Measurements from ENCODE around the gene FCRL5. TPM values are rescaled to one million over a fixed set of nuclear protein-coding genes. Genes with fewer than 3 reads are reported as not detected.
A peak's percentile ranks its signal among the peaks of the same experiment; 100 is the strongest.

The FCRL5 gene
- polyA plus RNA-seq, 1 experiment = not detected

DNA sequence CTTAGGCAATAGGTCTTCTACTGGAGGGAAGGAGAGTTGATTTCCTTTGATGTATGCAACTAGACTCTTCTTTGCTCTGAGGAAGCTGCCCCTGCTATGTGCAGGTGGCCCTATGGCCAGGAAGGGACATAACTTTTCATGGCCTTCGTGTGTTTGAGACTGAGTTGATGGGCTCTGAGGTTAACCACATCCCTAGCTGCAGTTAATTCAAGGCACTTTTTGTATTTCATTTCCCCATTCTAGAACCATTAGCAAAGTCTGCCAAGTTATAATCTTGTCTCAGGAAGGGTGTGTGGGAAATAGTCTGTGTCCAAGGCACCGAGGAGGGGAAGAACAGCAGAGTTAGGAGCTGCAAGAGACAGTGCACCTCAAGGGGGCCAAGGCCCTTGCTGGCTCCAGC is 43.0 kb upstream of the FCRL5 start:
- Histone ChIP-seq H3K9me3 (ENCODE audit: control insufficient read depth, insufficient read depth, low read length) (no peaks in the 10 kb centered on the region), H3K27ac (ENCODE audit: low read depth, low read length) (no peak overlapping the region), H3K27me3 (ENCODE audit: control insufficient read depth, insufficient read depth, low read length) (no peaks in the 10 kb centered on the region), H3K4me3 (ENCODE audit: low read depth, low read length) (no peak overlapping the region)
- ChIA-PET POLR2A (no interaction called here), CTCF (interaction anchor here (0.6 to 2.0 kb wide), 2 partner anchors 9 to 15 kb away, joined by 3 to 5 read pairs; no protein-coding TSS in a partner anchor)
- no peak for DNase-seq (ENCODE audit: low read depth, low spot score)
- TF ChIP-seq, protein P1, sequence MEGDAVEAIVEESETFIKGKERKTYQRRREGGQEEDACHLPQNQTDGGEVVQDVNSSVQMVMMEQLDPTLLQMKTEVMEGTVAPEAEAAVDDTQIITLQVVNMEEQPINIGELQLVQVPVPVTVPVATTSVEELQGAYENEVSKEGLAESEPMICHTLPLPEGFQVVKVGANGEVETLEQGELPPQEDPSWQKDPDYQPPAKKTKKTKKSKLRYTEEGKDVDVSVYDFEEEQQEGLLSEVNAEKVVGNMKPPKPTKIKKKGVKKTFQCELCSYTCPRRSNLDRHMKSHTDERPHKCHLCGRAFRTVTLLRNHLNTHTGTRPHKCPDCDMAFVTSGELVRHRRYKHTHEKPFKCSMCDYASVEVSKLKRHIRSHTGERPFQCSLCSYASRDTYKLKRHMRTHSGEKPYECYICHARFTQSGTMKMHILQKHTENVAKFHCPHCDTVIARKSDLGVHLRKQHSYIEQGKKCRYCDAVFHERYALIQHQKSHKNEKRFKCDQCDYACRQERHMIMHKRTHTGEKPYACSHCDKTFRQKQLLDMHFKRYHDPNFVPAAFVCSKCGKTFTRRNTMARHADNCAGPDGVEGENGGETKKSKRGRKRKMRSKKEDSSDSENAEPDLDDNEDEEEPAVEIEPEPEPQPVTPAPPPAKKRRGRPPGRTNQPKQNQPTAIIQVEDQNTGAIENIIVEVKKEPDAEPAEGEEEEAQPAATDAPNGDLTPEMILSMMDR (IDR thresholded peaks at IDR 0.05; ENCODE audit: low read depth, low read length) = no peak

- no peaks in the 10 kb centered on the region for H3K9me3 ChIP-seq (ENCODE audit: control insufficient read depth, insufficient read depth, low read length)
- CTCF ChIA-PET = no interaction called here
- no peaks in the 10 kb centered on the region for H3K27me3 ChIP-seq (ENCODE audit: control insufficient read depth, insufficient read depth, low read length)
- no peak overlapping the region for H3K4me3 ChIP-seq (ENCODE audit: low read depth, low read length)
- TF ChIP-seq, protein P1 (IDR thresholded peaks at IDR 0.05; ENCODE audit: low read depth, low read length) = no peak
- DNase-seq (ENCODE audit: low read depth, low spot score) = no peak
- POLR2A ChIA-PET = no interaction called here
- no peak overlapping the region for H3K27ac ChIP-seq (ENCODE audit: low read depth, low read length)
Observed at GRCh38 chr1:157585984-157586383, 33.7 kb upstream of the FCRL5 start.

DNA sequence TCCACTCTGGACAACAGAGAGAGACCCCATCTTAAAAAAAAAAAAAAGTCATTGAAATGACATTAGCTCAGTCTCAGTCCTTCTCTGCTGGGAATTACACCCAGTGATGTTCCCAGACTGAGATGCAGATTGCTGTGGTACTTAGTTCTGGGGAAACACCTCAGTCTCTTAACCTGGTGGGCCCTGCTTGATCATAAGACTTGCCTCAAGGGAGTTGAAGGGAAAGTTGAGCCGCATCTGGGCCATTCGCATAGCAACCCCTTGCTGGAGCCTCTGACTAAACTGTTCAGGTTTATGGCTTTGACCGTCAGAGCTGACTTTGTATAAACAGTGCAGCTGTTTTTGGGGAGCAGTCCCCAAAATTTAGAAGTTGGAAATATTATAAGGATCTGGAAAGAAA is 32.2 kb upstream of the FCRL5 start:
- Histone ChIP-seq H3K9me3 (ENCODE audit: control insufficient read depth, insufficient read depth, low read length) (no peaks in the 10 kb centered on the region), H3K4me3 (ENCODE audit: low read depth, low read length) (no peak overlapping the region), H3K27me3 (ENCODE audit: control insufficient read depth, insufficient read depth, low read length) (no peaks in the 10 kb centered on the region), H3K27ac (ENCODE audit: low read depth, low read length) (no peak overlapping the region)
- DNase-seq (ENCODE audit: low read depth, low spot score) = no peak
- CTCF ChIA-PET = interaction anchor here (1.1 kb wide), 1 partner anchor 428 kb away, joined by 3 read pairs; no protein-coding TSS in a partner anchor
- TF ChIP-seq, protein P1 (IDR thresholded peaks at IDR 0.05; ENCODE audit: low read depth, low read length) = no peak
- POLR2A ChIA-PET = no interaction called here

DNA sequence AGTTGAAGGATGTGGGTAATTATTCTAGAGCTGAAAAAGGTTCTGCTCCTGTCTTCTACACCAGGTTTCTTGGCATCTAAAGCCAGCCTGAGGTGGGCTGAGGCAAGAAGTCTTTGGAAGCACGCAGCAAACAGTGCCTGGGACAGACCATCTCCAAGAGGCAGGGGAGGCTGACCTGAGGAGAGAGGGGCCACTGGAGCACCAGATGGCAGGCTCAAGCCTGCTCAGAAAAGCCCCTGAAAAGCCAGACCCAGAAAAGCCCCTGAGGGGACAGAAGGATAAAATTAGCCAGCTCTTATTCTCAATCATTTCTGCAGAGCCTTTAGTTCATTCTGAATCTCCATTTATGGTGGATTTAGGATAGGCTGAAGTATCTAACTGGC is 28.5 kb upstream of the FCRL5 start:
- no peaks in the 10 kb centered on the region for H3K27me3 ChIP-seq (ENCODE audit: control insufficient read depth, insufficient read depth, low read length)
- no peak overlapping the region for H3K27ac ChIP-seq (ENCODE audit: low read depth, low read length)
- no peak overlapping the region for H3K4me3 ChIP-seq (ENCODE audit: low read depth, low read length)
- TF ChIP-seq, protein P1 (IDR thresholded peaks at IDR 0.05; ENCODE audit: low read depth, low read length) = no peak
- no peak for DNase-seq (ENCODE audit: low read depth, low spot score)
- CTCF ChIA-PET = interaction anchor here (0.7 to 2.7 kb wide), 28 partner anchors 8 to 945 kb away, joined by 3 to 37 read pairs (median 4); a partner anchor contains a TSS
- no peaks in the 10 kb centered on the region for H3K9me3 ChIP-seq (ENCODE audit: control insufficient read depth, insufficient read depth, low read length)
- POLR2A ChIA-PET = no interaction called here

DNA sequence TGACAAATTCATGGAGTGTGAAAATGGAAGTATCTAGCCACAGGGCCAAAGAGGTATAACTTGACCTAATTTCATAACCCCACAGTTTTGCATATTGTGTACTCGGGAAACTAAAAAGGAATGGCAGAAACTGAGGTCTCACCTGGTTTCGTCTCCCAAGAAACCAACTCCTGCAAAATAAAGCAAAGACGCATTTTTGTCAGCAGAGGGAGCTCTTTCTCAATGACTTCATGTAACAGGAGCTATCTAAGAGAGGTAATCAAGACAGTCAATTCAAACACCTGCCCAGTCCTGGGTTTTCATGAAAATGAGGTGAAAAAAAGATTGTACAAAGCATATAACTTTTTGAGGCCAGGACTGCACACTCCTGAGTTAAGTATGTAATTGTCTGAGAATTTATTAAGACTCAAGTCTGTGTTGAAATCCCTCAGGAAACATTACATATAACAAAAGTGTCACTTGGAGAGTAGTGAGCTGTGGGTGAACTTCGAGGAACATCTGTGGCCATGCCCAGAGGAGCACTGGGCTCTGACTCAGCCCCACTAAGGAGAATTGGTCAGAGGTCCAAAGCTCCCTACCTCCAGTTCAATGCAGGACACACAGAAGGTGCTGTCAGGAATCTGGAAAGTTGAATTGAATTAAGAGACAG is 28.0 kb upstream of the FCRL5 start:
- H3K27ac ChIP-seq (ENCODE audit: low read depth, low read length) = no peak overlapping the region
- DNase-seq (ENCODE audit: low read depth, low spot score) = peak; percentile 13
- TF ChIP-seq, protein P1 (IDR thresholded peaks at IDR 0.05; ENCODE audit: low read depth, low read length) = peak; percentile 71
- ChIA-PET POLR2A (no interaction called here), CTCF (interaction anchor here (0.6 to 2.7 kb wide), 32 partner anchors 8 to 946 kb away, joined by 3 to 37 read pairs (median 4); a partner anchor contains a TSS)
- no peaks in the 10 kb centered on the region for H3K27me3 ChIP-seq (ENCODE audit: control insufficient read depth, insufficient read depth, low read length)
- H3K9me3 ChIP-seq (ENCODE audit: control insufficient read depth, insufficient read depth, low read length) = no peaks in the 10 kb centered on the region
- no peak overlapping the region for H3K4me3 ChIP-seq (ENCODE audit: low read depth, low read length)

Measured in AG04450 (cell line).